ENCODE results near the gene ENOX2.

ENOX2 gene

DNA sequence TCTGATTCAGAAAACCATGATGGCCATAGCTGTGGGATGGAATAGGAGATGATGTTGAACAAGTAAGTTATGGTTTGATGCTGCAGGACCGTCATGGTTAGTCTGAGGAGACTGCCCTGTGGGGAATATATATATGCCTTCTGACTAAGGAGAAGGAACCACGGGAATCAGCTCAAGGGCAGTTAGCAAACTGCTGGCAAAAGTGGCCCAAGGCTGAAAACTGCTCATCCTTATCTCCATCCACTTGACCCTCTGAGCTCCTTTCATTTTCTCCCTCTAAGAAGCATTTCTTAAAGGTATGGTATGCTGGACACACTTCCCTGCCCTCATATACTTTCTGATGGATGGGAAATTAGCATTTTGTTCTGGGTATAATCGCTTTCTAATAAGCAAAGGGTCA lies 161.9 kb downstream of the ENOX2 start:
- FAIRE-seq (no peak), DNase-seq (ENCODE audit: insufficient read length, low spot score) (no peak)
- TF ChIP-seq, protein P1, sequence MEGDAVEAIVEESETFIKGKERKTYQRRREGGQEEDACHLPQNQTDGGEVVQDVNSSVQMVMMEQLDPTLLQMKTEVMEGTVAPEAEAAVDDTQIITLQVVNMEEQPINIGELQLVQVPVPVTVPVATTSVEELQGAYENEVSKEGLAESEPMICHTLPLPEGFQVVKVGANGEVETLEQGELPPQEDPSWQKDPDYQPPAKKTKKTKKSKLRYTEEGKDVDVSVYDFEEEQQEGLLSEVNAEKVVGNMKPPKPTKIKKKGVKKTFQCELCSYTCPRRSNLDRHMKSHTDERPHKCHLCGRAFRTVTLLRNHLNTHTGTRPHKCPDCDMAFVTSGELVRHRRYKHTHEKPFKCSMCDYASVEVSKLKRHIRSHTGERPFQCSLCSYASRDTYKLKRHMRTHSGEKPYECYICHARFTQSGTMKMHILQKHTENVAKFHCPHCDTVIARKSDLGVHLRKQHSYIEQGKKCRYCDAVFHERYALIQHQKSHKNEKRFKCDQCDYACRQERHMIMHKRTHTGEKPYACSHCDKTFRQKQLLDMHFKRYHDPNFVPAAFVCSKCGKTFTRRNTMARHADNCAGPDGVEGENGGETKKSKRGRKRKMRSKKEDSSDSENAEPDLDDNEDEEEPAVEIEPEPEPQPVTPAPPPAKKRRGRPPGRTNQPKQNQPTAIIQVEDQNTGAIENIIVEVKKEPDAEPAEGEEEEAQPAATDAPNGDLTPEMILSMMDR (IDR thresholded peaks at IDR 0.05; ENCODE audit: insufficient read depth, missing control alignments) = no peak

DNA sequence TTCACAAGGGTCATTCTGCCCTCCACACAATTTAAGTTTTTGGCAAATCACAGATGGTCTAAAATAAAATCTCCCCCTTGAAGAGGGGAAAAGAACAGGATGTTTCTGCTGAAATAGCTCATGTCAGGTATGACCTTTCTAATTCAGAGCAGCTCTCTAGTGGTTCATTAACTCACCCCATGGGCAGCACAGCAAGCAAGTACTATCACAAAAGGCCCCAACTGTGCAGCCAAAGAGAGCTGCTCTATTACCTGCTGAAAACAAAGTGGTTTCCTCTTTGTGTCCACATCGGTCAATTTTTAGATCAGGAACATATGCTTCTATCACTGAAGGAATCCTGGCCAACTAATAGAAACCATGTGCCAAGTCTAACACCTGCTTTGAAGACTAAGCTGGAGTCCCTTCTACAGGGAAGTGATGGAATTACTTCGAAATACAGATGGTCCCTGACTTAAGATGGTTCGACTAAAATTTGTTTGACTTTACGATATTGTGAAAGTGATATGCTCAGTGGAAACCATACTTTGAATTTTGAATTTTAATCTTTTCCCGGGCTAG lies 164.3 kb downstream of the ENOX2 start:
- TF ChIP-seq, protein P1 (IDR thresholded peaks at IDR 0.05; ENCODE audit: insufficient read depth, missing control alignments) = no peak
- no peak for FAIRE-seq
- DNase-seq (ENCODE audit: insufficient read length, low spot score) = no peak

GRCh38 chrX:130734713-130735112 lies 168.3 kb downstream of the ENOX2 start:
- no peak for FAIRE-seq

DNA sequence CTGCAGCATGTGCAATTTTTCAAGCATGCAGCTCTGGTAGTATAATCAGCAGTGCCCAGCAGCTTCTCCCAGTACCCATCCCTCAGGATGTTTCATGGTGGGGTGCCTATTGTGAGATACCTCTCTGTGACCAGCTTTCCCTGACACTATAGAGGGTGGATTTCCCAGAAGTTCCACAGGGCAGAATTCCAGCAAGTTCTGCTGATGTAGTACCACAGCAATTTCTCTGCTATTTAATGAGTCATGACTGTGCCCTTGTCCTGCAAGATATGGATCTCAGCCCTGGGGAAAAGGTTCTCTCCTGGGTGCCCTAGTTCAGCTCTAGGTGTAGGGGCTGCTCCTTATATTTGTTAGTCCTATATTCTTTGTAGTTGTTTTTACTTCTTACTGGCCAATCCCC lies 174.8 kb downstream of the ENOX2 start:
- FAIRE-seq = no peak

More at GRCh38 chrX:130734713-130735112, 168.3 kb downstream of the ENOX2 start:
- TF ChIP-seq, protein P1 (IDR thresholded peaks at IDR 0.05; ENCODE audit: insufficient read depth, missing control alignments) = no peak
- DNase-seq (ENCODE audit: insufficient read length, low spot score) = no peak

GRCh38 chrX:130726661-130727060 lies 176.3 kb downstream of the ENOX2 start:
- DNase-seq (ENCODE audit: insufficient read length, low spot score) (no peak), FAIRE-seq (no peak)
- TF ChIP-seq, protein P1 (IDR thresholded peaks at IDR 0.05; ENCODE audit: insufficient read depth, missing control alignments) = no peak

More for the DNA sequence above, 174.8 kb downstream of the ENOX2 start:
- TF ChIP-seq, protein P1 (IDR thresholded peaks at IDR 0.05; ENCODE audit: insufficient read depth, missing control alignments) = no peak
- no peak for DNase-seq (ENCODE audit: insufficient read length, low spot score)

GRCh38 chrX:130725519-130725918 lies 177.5 kb downstream of the ENOX2 start:
- TF ChIP-seq, protein P1 (IDR thresholded peaks at IDR 0.05; ENCODE audit: insufficient read depth, missing control alignments) = no peak
- DNase-seq (ENCODE audit: insufficient read length, low spot score) (no peak), FAIRE-seq (no peak)

- TF ChIP-seq, protein P1 (IDR thresholded peaks at IDR 0.05; ENCODE audit: insufficient read depth, missing control alignments) = no peak
- FAIRE-seq (no peak), DNase-seq (ENCODE audit: insufficient read length, low spot score) (no peak)
Observed at GRCh38 chrX:130719413-130719812, 183.6 kb downstream of the ENOX2 start.
